ENCODE measurements around the gene SCN2A.

SCN2A gene

GRCh38 chr2:165435611-165436010 lies 196.4 kb downstream of the SCN2A start:
- no peak for TF ChIP-seq CTCF (IDR thresholded peaks at IDR 0.05; ENCODE audit: borderline replicate concordance, control extremely low read depth, extremely low read depth, insufficient read depth, missing control alignments)
- in situ Hi-C loops (cut with MboI; ENCODE audit: low sequenced_read_pairs, unreplicated experiment) = no loop called here
- no peak for DNase-seq (ENCODE audit: low spot score)

GRCh38 chr2:165436559-165436958 lies 197.3 kb downstream of the SCN2A start:
- in situ Hi-C loops (cut with MboI; ENCODE audit: low sequenced_read_pairs, unreplicated experiment) = no loop called here
- DNase-seq (ENCODE audit: low spot score) = no peak
- no peak for TF ChIP-seq CTCF (IDR thresholded peaks at IDR 0.05; ENCODE audit: borderline replicate concordance, control extremely low read depth, extremely low read depth, insufficient read depth, missing control alignments)

- no peak for DNase-seq (ENCODE audit: low spot score)
- no peak for TF ChIP-seq CTCF (IDR thresholded peaks at IDR 0.05; ENCODE audit: borderline replicate concordance, control extremely low read depth, extremely low read depth, insufficient read depth, missing control alignments)
- in situ Hi-C loops (cut with MboI; ENCODE audit: low sequenced_read_pairs, unreplicated experiment) = no loop called here
These were observed 201.2 kb downstream of the SCN2A start for GRCh38 chr2:165440367-165440766.
